Measurements from ENCODE around the gene ATOH7. TPM values are rescaled to one million over a fixed set of nuclear protein-coding genes. Genes with fewer than 3 reads are reported as not detected.

Gene ATOH7
- total RNA-seq, 1 donor from 2014 or later, result not detected

- Histone ChIP-seq H3K36me3 (ENCODE audit: control insufficient read depth, insufficient read depth, low read length) (no peaks in the 10 kb centered on the region), H3K4me3 (ENCODE audit: low read depth, low read length) (no peak overlapping the region), H3K27me3 (ENCODE audit: control insufficient read depth, insufficient read depth, low read length) (no peaks in the 10 kb centered on the region)
- no peak for DNase-seq (ENCODE audit: low read depth)
- FAIRE-seq, result no peak
- TF ChIP-seq, protein P1, sequence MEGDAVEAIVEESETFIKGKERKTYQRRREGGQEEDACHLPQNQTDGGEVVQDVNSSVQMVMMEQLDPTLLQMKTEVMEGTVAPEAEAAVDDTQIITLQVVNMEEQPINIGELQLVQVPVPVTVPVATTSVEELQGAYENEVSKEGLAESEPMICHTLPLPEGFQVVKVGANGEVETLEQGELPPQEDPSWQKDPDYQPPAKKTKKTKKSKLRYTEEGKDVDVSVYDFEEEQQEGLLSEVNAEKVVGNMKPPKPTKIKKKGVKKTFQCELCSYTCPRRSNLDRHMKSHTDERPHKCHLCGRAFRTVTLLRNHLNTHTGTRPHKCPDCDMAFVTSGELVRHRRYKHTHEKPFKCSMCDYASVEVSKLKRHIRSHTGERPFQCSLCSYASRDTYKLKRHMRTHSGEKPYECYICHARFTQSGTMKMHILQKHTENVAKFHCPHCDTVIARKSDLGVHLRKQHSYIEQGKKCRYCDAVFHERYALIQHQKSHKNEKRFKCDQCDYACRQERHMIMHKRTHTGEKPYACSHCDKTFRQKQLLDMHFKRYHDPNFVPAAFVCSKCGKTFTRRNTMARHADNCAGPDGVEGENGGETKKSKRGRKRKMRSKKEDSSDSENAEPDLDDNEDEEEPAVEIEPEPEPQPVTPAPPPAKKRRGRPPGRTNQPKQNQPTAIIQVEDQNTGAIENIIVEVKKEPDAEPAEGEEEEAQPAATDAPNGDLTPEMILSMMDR (IDR thresholded peaks at IDR 0.05; ENCODE audit: insufficient read depth, low read length, severe bottlenecking), result no peak
Observed at GRCh38 chr10:68233046-68233445, 1.1 kb upstream of the ATOH7 start.

GRCh38 chr10:68231106-68231816, 652 bp downstream of the ATOH7 start:
- TF ChIP-seq, protein P1 (IDR thresholded peaks at IDR 0.05; ENCODE audit: insufficient read depth, low read length, severe bottlenecking), result peak; percentile 32
- DNase-seq (ENCODE audit: low read depth) (peak; percentile 27), FAIRE-seq (no peak)
- Histone ChIP-seq H3K27me3 (ENCODE audit: control insufficient read depth, insufficient read depth, low read length) (no peaks in the 10 kb centered on the region), H3K4me3 (ENCODE audit: low read depth, low read length) (peak overlapping the region; percentile 55), H3K36me3 (ENCODE audit: control insufficient read depth, insufficient read depth, low read length) (no peaks in the 10 kb centered on the region)

DNA sequence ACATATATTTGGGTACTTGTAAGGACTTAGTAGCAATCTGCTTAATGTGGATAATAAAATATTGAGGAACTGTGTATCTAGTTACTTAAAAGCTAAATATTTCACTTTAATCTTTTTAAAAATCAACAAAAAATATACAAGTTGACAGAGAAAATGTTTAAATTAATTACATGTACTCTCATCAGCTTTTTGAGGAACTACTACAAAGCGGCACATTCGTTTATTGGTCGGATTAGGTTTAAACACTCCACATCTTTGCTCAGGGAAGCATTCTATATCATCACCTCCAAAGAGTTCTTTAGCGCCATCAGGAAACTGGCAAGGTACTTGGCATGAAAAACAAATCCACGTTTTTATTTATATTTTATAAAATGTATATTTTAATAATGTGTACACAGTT, 1.6 kb downstream of the ATOH7 start:
- TF ChIP-seq, protein P1 (IDR thresholded peaks at IDR 0.05; ENCODE audit: insufficient read depth, low read length, severe bottlenecking), result no peak
- no peak for DNase-seq (ENCODE audit: low read depth)
- FAIRE-seq, result no peak

DNA sequence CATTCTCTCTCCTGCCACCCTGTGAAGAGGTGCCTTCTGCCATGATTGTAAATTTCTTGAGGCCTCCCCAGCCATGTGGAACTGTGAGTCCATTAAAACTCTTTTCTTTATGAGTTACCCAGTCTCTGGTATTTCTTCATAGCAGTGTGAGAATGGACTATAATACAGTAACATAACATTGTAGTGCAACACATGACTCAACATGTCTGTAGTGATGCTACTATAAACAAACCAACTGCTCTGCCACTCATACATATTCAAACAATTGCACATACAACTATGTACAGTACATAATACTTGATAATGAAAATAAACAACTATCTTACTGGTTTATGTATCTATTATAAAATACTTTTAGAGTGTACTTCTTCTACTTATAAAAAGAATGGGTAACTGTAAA, 7.1 kb downstream of the ATOH7 start:
- Histone ChIP-seq H3K36me3 (ENCODE audit: control insufficient read depth, insufficient read depth, low read length) (no peaks in the 10 kb centered on the region), H3K27me3 (ENCODE audit: control insufficient read depth, insufficient read depth, low read length) (no peaks in the 10 kb centered on the region), H3K4me3 (ENCODE audit: low read depth, low read length) (no peak overlapping the region)
- DNase-seq (ENCODE audit: low read depth) (peak; percentile 89), FAIRE-seq (no peak)
- TF ChIP-seq, protein P1 (IDR thresholded peaks at IDR 0.05; ENCODE audit: insufficient read depth, low read length, severe bottlenecking), result no peak

More for the DNA sequence above, 1.6 kb downstream of the ATOH7 start:
- no peaks in the 10 kb centered on the region for H3K27me3 ChIP-seq (ENCODE audit: control insufficient read depth, insufficient read depth, low read length)
- no peak overlapping the region for H3K4me3 ChIP-seq (ENCODE audit: low read depth, low read length)
- no peaks in the 10 kb centered on the region for H3K36me3 ChIP-seq (ENCODE audit: control insufficient read depth, insufficient read depth, low read length)

DNA sequence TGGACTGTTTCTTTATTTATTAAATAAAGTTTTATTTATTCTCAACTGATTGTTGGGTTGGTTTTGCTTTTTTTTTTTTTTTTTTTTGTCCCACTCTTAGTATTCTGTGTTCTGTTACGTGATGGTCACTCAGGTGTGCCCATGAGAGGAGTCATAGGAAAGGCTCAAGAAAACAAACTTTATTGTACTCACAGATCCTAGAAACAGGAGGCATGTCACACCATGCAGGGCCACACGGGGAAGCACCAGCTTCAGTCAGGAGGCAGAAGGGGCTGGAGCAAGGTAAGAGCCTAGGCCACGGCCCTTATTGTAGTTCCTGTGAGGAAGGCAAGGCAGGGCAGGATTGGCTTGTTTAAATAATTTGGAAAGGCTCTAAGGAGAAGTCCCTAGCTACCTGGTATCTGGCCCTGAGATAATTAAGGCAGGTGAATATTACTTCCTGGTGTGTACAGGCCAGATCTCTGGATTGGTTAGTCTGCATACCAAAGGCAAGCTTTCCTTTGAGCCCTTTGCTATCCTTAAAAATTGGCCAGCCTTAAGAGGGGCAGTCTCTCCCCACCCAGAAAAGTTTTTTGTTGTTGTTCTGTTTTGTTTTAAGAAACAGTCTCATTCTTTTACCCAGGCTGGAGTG, 8.3 kb downstream of the ATOH7 start:
- FAIRE-seq, result no peak
- DNase-seq (ENCODE audit: low read depth), result no peak
- Histone ChIP-seq H3K4me3 (ENCODE audit: low read depth, low read length) (no peak overlapping the region), H3K36me3 (ENCODE audit: control insufficient read depth, insufficient read depth, low read length) (no peaks in the 10 kb centered on the region), H3K27me3 (ENCODE audit: control insufficient read depth, insufficient read depth, low read length) (no peaks in the 10 kb centered on the region)
- TF ChIP-seq, protein P1 (IDR thresholded peaks at IDR 0.05; ENCODE audit: insufficient read depth, low read length, severe bottlenecking), result no peak

Measured in bronchial epithelial cell (primary cell).